Large intestine (tissue), 3 donors: ENCODE data around the gene SCRT2. TPM values are rescaled to one million over a fixed set of nuclear protein-coding genes. Genes with fewer than 3 reads are reported as not detected.
"Not testable (repeated sequence)": the region's sequence is repeated elsewhere in the genome, so short reads cannot be mapped to it uniquely, and the experiment has no call there.

Experiments
- DNase-seq, 2 donors: peaks; one replicate each; pipeline versions ENCODE4 v3.0.0 to v3.0.0-alpha.2; 2013
- H3K27ac ChIP-seq: one replicate; pipeline ENCODE4 v1.5.1; 2013; ENCODE audit warnings: low read length
- H3K27me3 ChIP-seq: 2 replicates; pipeline ENCODE4 v1.6.1; 2013; ENCODE audit warnings: low read length; ENCODE audit not compliant: control insufficient read depth, insufficient read depth
- H3K36me3 ChIP-seq: 2 replicates; pipeline ENCODE4 v1.6.1; 2013; ENCODE audit warnings: low read length; ENCODE audit not compliant: control insufficient read depth, insufficient read depth
- H3K4me1 ChIP-seq: one replicate; pipeline ENCODE4 v1.6.1; 2013; ENCODE audit warnings: low read length; ENCODE audit not compliant: control insufficient read depth, insufficient read depth
- H3K4me3 ChIP-seq: one replicate; pipeline ENCODE4 v1.5.1; 2013; ENCODE audit warnings: low read length
- H3K9me3 ChIP-seq: one replicate; pipeline ENCODE4 v1.6.1; 2013; ENCODE audit warnings: mild to moderate bottlenecking, low read depth, low read length, moderate library complexity; ENCODE audit not compliant: control insufficient read depth
- WGBS: methylation state at CpG from one replicate; pipeline ENCODE4 v1.1.5; 2013; ENCODE audit warnings: low lambda C conversion rate; ENCODE audit not compliant: insufficient coverage; 5-methylcytosine and 5-hydroxymethylcytosine counted together
- polyA plus RNA-seq: library from polyadenylated mRNA; unstranded; fragments of 120-200 nt; gene quantifications from one replicate; pipeline ENCODE4 v1.2.1, GENCODE V29; 2013

Gene SCRT2
- polyA plus RNA-seq, 1 donor: 0.01 TPM

- H3K27me3 ChIP-seq: peaks cover 20% of the 10 kb centered on the region
- WGBS: no CpG with 5 or more reads among the region's 6 CpGs
Measured at GRCh38 chr20:701401-702129, 26.0 kb upstream of the SCRT2 start.

DNA sequence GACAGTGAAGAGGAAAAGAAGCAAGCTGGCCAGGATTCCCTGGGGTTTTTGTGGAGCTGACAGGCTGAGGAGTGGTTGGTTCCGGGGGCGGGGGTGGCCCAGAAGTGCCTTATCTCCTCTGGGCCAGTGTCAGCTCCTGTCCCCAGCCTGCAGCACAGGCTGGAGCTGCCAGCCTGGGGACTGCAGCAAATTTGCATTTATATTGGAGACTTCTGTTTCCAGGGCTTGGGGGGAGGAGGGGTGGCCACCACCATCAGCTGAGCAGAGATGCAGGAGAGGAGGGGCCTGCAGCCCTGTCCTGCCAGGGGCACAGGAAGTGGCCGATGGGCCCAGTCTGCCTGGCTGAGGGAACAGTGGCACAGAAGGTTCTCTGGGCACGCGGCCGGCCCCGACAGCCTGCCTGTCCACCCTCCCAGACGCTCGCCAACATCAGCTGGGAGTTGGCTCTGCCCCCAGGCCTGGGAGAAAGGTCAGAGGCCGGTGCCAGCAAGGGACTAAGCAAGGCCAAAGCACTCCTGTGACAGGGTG, 24.3 kb upstream of the SCRT2 start:
- DNase-seq: no peak
- WGBS: no CpG with 5 or more reads among the region's 10 CpGs

More at GRCh38 chr20:701401-702129, 26.0 kb upstream of the SCRT2 start:
- H3K9me3 ChIP-seq: no peaks in the 10 kb centered on the region
- no peak for DNase-seq
- no peak overlapping the region for H3K27ac ChIP-seq
- no peaks in the 10 kb centered on the region for H3K4me1 ChIP-seq
- H3K4me3 ChIP-seq: no peak overlapping the region
- no peaks in the 10 kb centered on the region for H3K36me3 ChIP-seq

DNA sequence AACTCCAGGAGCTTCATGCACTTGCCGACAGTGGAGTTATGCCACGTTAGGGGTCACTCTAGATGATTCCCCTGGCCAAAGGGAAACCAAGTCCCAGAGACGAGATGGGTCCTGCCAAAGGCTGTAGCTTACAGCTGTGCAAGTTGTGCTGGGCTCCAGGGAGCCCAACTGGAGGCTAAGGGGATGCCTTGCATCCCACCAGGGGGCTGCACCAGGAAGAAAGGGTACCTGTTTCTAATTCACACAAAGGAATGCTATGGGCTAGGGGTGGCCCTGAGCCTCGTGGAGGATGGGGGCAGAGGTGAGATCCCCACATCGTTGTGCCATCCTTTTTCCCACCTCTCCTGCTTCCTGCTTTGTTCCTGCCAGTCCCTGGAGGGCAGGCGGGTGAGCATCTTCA, 23.7 kb upstream of the SCRT2 start:
- H3K9me3 ChIP-seq: no peaks in the 10 kb centered on the region
- no peak overlapping the region for H3K4me3 ChIP-seq
- DNase-seq: no peak
- no peaks in the 10 kb centered on the region for H3K36me3 ChIP-seq
- H3K27ac ChIP-seq: no peak overlapping the region
- WGBS: no CpG with 5 or more reads among the region's 6 CpGs
- no peaks in the 10 kb centered on the region for H3K4me1 ChIP-seq
- H3K27me3 ChIP-seq: peaks cover 12% of the 10 kb centered on the region

More for the DNA sequence above, 24.3 kb upstream of the SCRT2 start:
- H3K4me1 ChIP-seq: no peaks in the 10 kb centered on the region
- no peak overlapping the region for H3K27ac ChIP-seq
- no peaks in the 10 kb centered on the region for H3K9me3 ChIP-seq
- no peak overlapping the region for H3K4me3 ChIP-seq
- peaks cover 12% of the 10 kb centered on the region for H3K27me3 ChIP-seq
- H3K36me3 ChIP-seq: no peaks in the 10 kb centered on the region

GRCh38 chr20:698276-698675, 22.7 kb upstream of the SCRT2 start:
- Histone ChIP-seq H3K4me3 (no peak overlapping the region), H3K27ac (no peak overlapping the region), H3K27me3 (peaks cover 12% of the 10 kb centered on the region), H3K9me3 (no peaks in the 10 kb centered on the region), H3K36me3 (no peaks in the 10 kb centered on the region), H3K4me1 (no peaks in the 10 kb centered on the region)
- no CpG with 5 or more reads among the region's 6 CpGs for WGBS
- DNase-seq: no peak

- Histone ChIP-seq H3K9me3 (no peaks in the 10 kb centered on the region), H3K36me3 (no peaks in the 10 kb centered on the region), H3K27me3 (peaks cover 12% of the 10 kb centered on the region), H3K4me1 (no peaks in the 10 kb centered on the region), H3K4me3 (no peak overlapping the region), H3K27ac (no peak overlapping the region)
- no peak for DNase-seq
- WGBS: no CpG with 5 or more reads among the region's 9 CpGs
Measured at GRCh38 chr20:697826-698225, 22.2 kb upstream of the SCRT2 start.

DNA sequence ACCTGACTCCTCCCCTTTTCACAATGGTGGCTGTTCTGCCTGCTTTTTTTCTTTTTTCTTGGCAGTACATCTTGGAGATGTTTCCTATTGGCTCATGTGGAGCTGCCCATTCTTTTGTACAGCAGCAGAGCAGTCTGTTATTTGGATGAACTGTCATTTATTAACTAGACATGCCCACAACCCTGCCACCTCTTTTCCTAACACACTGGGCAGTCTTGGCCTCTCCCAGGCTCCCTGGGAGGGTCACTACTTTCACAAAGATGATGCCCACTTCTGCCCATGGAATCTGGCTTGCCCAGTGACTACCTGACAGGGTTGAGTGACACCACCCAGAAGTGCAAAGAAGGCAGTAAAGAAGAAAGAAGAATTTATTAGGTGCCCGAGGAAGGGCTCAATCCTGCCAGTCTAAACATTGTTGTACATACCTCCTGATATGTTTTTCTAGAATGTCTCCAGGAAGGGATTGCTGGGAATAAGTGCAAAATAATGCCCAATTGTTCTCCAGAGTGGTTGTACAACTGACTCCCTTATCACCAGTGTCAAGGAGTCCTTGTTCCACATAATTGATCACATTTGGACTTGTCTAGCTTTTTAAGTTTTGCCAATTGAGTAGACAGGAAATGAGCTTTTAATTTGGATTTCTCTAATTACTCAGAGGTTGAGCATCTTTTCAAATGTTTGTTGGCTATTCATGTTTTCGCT, 19.7 kb upstream of the SCRT2 start:
- H3K27me3 ChIP-seq: peaks cover 13% of the 10 kb centered on the region
- H3K4me3 ChIP-seq: no peak overlapping the region
- 83% methylated on average over 1 of the region's 2 CpGs for WGBS
- H3K36me3 ChIP-seq: no peaks in the 10 kb centered on the region
- H3K27ac ChIP-seq: no peak overlapping the region
- no peaks in the 10 kb centered on the region for H3K9me3 ChIP-seq
- DNase-seq: no peak
- H3K4me1 ChIP-seq: no peaks in the 10 kb centered on the region

DNA sequence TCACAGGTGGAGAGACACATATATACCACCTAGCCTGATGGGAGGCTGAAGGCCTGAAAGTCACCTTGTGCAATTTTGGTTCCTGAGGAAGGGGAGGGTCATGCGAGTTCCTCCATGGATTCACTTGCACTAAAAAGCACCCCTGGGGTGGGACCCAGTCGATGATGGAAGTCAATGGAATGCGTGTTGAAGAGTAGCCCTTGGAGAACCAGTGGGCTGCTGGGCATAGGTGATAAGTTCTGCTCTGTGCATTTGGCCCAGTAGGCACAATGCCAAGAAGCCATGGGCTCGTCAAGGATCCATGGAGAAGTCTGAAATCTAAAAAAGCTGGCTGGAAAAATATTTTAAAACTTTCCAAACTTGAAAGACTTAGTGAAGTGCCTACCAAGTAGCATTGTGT, 18.9 kb upstream of the SCRT2 start:
- no CpG with 5 or more reads among the region's 4 CpGs for WGBS
- Histone ChIP-seq H3K4me3 (no peak overlapping the region), H3K36me3 (no peaks in the 10 kb centered on the region), H3K27me3 (peaks cover 13% of the 10 kb centered on the region), H3K27ac (no peak overlapping the region), H3K4me1 (no peaks in the 10 kb centered on the region), H3K9me3 (no peaks in the 10 kb centered on the region)
- no peak for DNase-seq

DNA sequence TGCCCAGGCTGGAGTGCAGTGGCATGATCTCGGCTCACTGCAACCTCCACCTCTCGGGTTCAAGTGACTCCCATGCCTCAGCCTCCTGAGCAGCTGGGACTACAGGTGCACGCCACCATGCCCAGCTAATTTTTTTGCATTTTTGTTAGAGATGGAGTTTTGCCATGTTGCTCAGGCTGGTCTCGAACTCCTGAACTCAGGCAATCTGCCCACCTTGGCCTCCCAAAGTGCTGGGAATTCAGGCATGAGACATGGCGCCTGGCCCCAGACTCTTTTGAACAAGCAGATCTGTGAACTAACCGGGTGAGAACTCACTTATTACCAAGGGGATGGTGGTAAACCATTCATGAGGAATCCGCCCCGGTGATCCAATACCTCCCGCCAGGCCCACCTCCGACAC, 18.2 kb upstream of the SCRT2 start:
- DNase-seq, H3K36me3 ChIP-seq, H3K4me3 ChIP-seq, H3K9me3 ChIP-seq, H3K4me1 ChIP-seq, H3K27ac ChIP-seq: not testable (repeated sequence)
- H3K27me3 ChIP-seq: peaks cover 20% of the 10 kb centered on the region
- WGBS: no CpG with 5 or more reads among the region's 10 CpGs

DNA sequence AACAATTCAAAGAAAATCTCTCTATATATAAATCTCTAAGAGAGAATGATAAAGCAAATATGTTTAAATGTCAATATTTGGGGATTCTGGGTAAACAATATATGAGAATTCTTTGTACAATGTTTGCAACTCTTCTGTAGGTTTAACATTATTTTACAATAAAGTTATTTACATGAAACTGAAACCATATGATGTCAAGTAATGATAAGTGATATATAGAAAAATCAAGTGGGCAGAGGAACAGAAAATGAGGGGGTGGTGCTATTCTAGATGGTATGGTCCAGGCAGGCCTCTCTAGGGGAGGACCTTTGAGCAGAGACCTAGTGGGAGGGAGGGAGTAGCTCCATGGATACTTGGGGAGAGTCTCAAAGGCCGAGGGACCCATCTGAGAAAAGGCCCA, 16.4 kb upstream of the SCRT2 start:
- Histone ChIP-seq H3K4me3 (no peak overlapping the region), H3K9me3 (no peaks in the 10 kb centered on the region), H3K4me1 (no peaks in the 10 kb centered on the region), H3K27me3 (peaks cover 30% of the 10 kb centered on the region), H3K27ac (no peak overlapping the region), H3K36me3 (no peaks in the 10 kb centered on the region)
- WGBS: no CpG with 5 or more reads among the region's 1 CpG
- DNase-seq: no peak

DNA sequence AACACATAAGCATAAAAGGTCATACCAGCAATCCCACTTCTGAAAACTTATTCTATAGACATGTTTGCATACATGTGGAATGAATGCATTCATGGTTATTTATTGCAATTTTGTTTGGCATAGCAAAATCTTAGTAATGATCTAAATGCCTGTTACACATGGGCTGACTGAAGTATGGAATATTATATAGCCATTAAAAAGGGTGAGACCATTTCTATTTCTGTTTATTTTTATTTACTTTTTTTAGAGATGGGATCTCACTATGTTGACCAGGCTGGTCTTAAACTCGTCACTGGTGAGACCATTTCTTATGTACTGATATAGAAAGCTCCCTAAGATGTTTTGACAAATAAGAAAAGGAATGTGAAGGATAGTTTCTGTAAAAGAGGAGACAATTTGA, 14.3 kb upstream of the SCRT2 start:
- Histone ChIP-seq H3K4me3 (no peak overlapping the region), H3K36me3 (no peaks in the 10 kb centered on the region), H3K27ac (no peak overlapping the region), H3K27me3 (peaks cover 35% of the 10 kb centered on the region), H3K9me3 (no peaks in the 10 kb centered on the region), H3K4me1 (no peaks in the 10 kb centered on the region)
- WGBS: 50% methylated on average over 1 of the region's 1 CpG
- DNase-seq: no peak
